NCI-H524 treated with DMSO at 0.1 percent for 48 hours (cell line): Measurements from ENCODE around the gene FIBP.
"Not testable (repeated sequence)": the region's sequence is repeated elsewhere in the genome, so short reads cannot be mapped to it uniquely, and the experiment has no call there.

Experiments used
- DNase-seq: peaks from one replicate; lab custom pipeline; 2025; lab: John Stamatoyannopoulos, UW

Gene FIBP

GRCh38 chr11:65915101-65915820 is 27.0 kb upstream of the FIBP start:
- DNase-seq = no peak

- no peak for DNase-seq
These were observed 24.6 kb upstream of the FIBP start for GRCh38 chr11:65912845-65913244.

GRCh38 chr11:65911682-65912568 is 23.7 kb upstream of the FIBP start:
- no peak for DNase-seq

- DNase-seq = no peak
These were observed 19.6 kb upstream of the FIBP start for GRCh38 chr11:65907878-65908277.

- no peak for DNase-seq
These were observed 18.3 kb upstream of the FIBP start for GRCh38 chr11:65906602-65907001.

- DNase-seq = no peak
These were observed 15.4 kb upstream of the FIBP start for GRCh38 chr11:65903715-65904114.

- no peak for DNase-seq
These were observed 14.8 kb upstream of the FIBP start for GRCh38 chr11:65903068-65903481.

GRCh38 chr11:65900899-65901180 is 12.6 kb upstream of the FIBP start:
- no peak for DNase-seq

- DNase-seq = no peak
These were observed 12.0 kb upstream of the FIBP start, which contains the start of gene FOSL1 for GRCh38 chr11:65900125-65900898. Gene FOSL1, minus strand, starts transcription at chr11:65900388. Its CDS starts 49 bp downstream, at chr11:65900339.

- DNase-seq = no peak
These were observed 11.3 kb upstream of the FIBP start for GRCh38 chr11:65899356-65900124.

GRCh38 chr11:65898656-65899355 is 10.5 kb upstream of the FIBP start:
- DNase-seq = no peak

GRCh38 chr11:65897020-65897471 is 8.8 kb upstream of the FIBP start:
- no peak for DNase-seq

GRCh38 chr11:65896034-65896999 is 8.0 kb upstream of the FIBP start:
- no peak for DNase-seq

- DNase-seq = no peak
These were observed 7.3 kb upstream of the FIBP start for GRCh38 chr11:65895482-65895981.

GRCh38 chr11:65894034-65894591 is 5.8 kb upstream of the FIBP start:
- no peak for DNase-seq

- no peak for DNase-seq
These were observed 4.5 kb upstream of the FIBP start for GRCh38 chr11:65892661-65893317.

- not testable (repeated sequence) for DNase-seq
These were observed 3.9 kb upstream of the FIBP start for GRCh38 chr11:65892137-65892540.

- no peak for DNase-seq
These were observed 3.2 kb upstream of the FIBP start for GRCh38 chr11:65891219-65892136.
